HG02938 (cell line): ENCODE measurements around the gene SIM1.

Source experiments
- ATAC-seq: cut with Tn5 transposase; IDR thresholded peaks from one replicate; pipeline ENCODE4 v1.9.1; 2021; ENCODE audit warnings: mild to moderate bottlenecking, moderate library complexity; ENCODE audit not compliant: unreplicated experiment

Gene SIM1

DNA sequence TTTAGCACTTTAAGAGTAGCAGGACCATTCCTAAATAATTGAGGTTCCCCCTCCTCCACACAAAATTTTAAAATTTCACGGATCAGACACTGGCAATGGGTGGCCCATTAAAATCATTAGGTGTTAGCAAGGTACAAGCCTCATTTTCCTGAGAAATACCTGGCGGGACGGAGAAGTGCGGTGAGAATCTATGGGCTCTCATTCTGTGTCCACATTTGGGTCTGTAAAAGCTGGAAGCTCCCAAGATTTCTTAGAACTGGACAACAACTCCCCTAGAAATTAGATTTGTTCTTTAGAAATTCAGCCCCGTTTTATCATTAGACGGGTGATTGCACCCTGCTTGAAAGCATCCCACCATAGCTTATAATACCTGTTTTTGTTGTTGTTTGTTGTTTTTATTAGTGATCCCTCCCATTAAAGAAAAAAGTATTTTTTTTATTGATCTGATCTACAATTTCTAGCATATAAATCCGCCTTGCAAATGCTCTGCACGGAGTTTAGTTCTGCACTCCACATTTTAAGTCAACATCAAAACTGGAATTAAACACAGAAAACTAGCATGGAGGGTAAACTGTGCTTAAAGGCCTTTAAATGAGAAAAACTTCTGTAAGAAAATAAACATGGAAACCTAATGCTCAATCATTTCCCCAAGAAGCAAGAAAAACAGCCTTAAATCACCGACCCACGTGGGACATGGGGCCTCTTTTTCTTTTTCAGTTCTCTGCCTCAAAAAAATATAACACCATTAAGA, 5.7 kb downstream of the SIM1 start:
- no peak for ATAC-seq

DNA sequence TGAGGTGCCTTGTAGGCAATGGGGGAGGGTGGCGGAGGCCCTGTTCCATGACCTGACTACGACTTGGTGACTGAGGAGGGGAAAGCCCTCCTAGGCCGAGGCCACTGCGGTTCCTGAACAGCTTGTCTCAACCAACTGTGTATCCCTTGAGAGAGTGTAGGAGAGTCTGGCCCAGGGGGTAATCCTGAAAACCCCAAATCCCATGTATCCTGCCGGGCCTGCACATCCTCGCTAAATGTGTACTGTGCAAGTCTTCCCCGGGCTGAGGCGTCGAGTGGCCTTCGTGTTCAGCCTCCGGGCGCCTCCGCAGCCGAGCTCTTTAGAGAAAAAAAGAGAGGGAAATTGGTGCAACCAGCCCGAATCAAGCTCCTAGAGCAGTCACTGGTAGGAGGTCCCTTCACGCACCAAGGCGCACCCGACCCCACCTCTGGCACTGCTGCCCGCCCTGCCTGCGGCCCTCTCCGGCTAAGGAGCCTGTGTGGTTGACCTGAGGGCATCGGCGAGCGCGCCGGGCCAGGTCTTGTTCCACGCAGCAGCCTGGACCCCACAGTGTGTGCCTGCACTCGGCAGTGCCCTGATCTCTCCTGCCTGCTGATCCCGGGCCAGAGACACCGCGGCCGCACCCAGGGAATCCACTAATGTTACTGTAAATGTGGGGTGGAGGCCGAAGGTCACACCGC, 7.3 kb downstream of the SIM1 start:
- no peak for ATAC-seq

GRCh38 chr6:100456908-100457235, 7.8 kb downstream of the SIM1 start:
- ATAC-seq: no peak

DNA sequence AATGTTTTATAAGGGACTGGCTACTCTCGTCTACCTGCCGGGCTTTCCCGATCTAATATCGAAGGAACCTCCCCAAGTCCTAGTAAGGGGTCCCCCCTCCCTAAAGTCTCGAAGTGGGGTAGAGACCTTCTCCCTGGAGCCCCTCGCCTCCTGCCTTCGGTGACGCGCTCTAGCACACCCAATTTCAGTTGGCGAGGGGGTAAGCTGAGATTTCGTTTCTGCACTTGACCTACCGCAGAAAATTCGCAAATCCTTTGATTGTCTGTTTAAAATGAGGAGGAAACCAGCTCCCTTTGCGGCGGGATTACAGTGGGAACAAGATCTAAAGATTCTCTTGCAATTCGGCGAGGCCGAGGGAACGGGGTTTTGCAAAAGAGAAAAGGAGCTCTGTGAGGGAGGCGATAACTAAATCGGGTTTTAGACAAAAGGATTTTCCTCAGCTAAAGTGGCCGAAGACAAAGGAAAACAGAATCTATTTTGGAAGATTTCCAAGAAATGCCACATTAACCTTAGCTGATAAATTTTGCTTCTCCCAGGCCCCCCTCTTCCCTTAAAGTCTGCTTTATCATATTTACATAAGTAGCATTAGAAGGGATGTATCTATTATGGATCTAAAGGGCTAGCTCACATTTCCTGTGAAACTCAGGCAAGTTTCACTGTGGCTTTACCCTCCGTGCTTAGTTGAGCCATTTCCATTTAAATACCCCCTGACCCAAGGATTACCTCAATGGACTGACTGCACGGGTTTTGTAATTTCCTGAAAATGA, 8.4 kb downstream of the SIM1 start:
- ATAC-seq: no peak

- ATAC-seq: no peak
These were observed 9.2 kb downstream of the SIM1 start for GRCh38 chr6:100455230-100456124.

- ATAC-seq: no peak
These were observed 10.0 kb downstream of the SIM1 start for GRCh38 chr6:100454551-100455229.

DNA sequence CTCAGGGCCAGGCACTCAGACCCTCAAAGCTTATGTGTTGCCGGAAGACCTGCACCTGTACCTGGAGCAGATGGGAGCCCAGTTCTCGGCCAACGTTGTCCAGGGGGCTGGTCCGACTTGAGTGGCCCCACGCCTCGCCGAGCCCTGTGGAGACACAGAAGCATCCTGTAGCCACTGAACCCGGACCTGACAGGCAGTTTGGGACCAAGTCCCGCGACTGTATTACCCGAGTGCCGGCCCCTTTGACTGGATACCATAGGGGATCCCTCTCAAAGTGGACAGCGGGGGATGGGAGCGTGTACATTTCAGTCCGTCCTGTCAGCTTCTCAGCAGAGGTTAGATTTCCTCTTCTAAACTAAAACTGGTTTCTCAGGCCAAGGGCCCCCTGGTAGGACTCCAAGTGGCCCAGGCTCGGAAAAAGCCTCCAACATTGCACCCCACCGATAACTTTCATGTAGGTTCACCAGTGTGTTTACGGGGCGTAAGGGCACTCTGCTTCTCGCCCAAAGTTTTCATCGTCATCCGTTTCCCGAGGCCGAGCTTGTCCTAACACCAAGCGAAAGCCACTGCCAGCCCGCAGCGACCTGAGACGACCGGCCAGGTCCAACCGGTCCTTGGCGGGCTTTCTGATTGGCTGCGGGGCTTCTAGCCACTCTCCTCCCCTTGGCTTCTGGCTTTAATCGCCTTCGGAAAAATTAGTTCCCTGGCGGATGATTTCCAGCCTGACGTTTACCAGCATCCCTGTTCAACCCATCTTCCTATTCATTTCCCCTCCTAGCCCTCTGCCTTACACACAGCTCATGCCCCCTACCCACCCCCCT, 10.8 kb downstream of the SIM1 start:
- ATAC-seq: no peak

DNA sequence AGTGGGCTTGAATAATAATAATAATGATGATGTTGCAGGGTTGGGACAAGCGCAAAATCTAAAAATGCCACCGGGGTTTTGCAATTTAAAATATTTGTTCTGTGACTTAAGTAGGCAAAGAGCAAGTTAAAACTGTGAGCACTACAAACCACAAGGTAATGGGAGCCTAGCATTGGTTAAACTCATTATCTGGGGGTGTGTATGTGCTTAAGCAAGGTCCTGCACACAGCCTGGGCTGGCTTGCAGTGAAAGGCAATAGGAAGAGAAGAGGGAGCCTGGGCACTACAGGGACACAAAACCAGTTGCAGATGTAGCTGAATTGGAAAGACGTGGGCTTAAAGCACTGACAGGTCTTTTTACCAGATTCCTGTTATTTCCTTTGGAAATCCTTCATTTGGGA, 11.7 kb downstream of the SIM1 start:
- ATAC-seq: no peak

- no peak for ATAC-seq
These were observed 13.1 kb downstream of the SIM1 start for GRCh38 chr6:100451577-100451976.

DNA sequence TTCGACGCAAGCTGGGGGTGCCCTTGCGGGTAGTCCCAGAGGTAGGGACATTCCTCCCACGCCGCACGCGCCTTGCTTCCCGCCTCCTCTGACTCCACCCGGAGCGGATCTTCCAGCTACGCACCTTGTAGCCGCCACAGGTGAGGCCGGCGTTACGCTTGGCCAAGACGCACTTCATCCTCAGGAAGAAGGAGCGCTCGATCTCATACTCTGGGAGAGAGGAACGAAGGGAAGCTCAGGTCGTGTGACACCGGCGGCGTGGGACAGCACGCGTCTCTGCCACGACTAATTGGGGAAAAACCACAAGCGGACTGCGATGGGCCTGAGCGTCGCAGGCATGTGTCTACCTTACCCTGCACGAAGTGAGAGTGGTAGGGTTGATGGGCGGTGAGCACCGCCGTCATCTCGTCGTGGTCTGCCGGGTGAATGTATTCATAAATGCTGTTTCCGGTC, 15.5 kb downstream of the SIM1 start:
- ATAC-seq: no peak

DNA sequence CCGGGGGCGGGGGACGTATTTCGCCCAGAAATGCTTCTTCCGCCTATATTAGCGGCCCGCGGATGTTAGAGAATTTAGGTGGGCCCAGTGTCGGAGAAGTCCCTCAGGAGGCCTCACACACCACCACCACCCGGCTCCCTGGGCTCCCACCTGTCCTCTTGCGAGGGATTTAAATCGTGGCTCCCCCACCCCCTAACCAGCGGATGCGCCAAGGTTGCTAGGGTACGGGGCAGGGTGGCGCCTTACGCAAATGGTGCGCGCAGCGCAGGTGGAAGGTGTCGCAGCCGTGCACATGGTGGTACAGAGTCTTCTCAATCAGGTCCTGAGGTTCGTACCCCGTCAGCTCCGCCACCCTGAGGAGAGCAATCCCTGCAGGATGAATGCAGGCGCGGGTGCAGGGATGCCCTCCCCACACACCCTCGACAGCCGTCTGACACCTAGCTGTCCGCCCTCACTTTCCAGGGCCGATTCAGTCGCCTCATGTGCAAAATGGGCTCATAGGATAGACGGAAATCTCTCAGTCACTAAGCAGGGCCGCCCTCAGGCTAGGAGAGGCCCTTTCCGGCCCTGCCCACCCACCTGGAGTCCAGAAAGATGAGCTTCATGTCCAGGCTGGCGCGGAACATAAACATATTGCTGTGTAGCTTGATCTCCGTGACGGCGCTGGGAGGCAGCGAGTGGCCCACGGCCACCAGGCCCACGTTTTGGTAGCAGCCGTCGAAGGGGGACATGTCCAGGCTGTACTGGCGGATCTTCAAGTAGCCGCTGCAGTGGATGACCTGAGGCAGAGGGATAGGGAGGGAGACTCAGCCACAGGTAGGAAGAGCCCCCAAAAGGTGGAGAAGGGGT, 16.6 kb downstream of the SIM1 start:
- no peak for ATAC-seq

DNA sequence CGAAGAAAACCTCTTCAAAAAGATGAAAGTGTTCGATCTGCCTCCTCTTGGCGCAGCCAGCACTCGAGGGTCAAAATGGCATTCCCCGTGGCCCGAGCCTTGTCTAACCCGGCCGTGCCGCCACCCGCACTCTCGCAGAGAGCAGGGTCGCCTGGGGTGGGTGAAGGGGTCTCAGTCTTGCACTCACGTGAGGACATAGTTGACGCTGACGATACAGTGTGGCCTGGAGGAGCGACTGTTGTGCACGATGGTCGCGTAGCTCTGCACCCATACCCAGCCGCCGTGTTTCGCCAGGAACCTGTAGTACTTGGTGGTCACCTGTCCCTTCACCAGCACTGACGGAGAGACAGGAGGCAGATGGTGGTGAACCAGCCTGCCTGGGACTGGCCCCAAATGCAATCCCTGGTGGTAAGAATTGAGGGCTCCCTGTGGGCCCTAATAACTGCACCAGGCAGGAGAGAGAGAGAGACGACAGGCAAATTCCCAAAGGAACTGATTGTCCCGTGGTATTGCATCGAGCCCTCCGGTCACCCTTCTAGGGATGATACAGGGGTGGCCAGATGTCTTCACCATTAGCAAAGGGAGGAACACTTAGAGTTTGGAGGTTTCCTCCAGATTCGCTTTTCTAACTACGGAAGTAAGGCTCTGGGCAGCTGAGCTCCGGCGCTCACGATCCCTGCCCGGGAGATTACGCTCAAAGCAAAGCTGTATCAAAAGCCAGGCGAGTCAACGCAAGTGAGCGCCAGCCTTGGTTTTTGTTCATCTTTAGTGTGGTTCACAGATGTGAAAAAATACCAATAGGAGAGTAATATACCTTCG, 17.4 kb downstream of the SIM1 start:
- ATAC-seq: no peak

- ATAC-seq: no peak
These were observed 18.3 kb downstream of the SIM1 start for GRCh38 chr6:100446115-100447080.

DNA sequence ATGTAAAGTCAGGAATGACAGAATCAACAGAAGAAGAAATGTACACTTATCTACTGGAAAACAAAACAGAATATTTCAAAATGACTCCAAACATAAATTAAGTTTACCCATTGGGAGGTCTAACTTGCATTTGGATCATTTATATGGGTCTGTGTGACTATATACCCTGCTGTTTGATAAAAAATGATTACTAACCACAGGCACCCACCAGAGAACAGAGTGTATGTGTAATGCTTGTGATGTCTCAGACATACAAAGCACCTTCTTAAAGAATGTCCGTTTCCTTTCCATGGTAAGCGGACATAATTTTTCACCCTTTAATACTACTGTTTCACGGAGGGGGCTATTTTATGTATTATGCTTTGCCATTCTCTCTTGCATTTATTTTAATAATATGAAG, 19.2 kb downstream of the SIM1 start:
- no peak for ATAC-seq

- ATAC-seq: no peak
These were observed 23.8 kb downstream of the SIM1 start for GRCh38 chr6:100440935-100441334.

GRCh38 chr6:100435299-100435698, 29.4 kb downstream of the SIM1 start:
- ATAC-seq: no peak
